Measurements from ENCODE around the gene ODF2L. TPM values are rescaled to one million over a fixed set of nuclear protein-coding genes. Genes with fewer than 3 reads are reported as not detected.

Gene ODF2L
- total RNA-seq = 7.0 and 7.7 TPM in 2 replicates

GRCh38 chr1:86395751-86396497 lies at the start of gene ODF2L:
Gene ODF2L (minus strand): TSS chr1:86396323. CDS start chr1:86387027, 9,296 bp downstream.

GRCh38 chr1:86423873-86424272 lies 27.8 kb upstream of the ODF2L start, which contains the start of gene CLCA2:
Gene CLCA2 (plus strand): TSS chr1:86424171. CDS start chr1:86424248, 77 bp downstream.

Other genes starting within 250 kb of the ODF2L start
- gene COL24A1, start 239.6 kb downstream of the ODF2L start, total RNA-seq = under 0.01 and 0.51 TPM in 2 replicates
- not detected in 2 replicates for gene CLCA2, start 27.8 kb upstream of the ODF2L start, total RNA-seq
- not detected in 2 replicates for gene CLCA1, start 72.6 kb upstream of the ODF2L start, total RNA-seq
- not detected in 2 replicates for gene CLCA4, start 150.8 kb upstream of the ODF2L start, total RNA-seq